Measurements from ENCODE around the gene ZBED4.

The ZBED4 gene

DNA sequence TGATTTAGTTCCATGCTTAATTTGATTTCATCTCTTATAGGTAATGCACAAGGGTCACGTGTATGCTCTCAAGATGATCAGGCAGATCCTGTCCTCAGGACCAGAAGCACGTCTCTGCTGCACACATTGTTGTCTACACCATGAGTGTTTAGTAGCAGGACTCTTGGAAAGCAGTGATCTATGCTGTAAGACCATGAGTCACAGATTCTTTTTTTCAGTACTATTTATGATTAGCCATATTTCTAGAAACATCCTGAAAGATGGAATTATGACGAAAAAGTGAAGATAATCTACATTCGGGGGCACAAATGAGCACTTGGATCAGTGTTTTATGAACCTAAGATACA, 29.6 kb downstream of the ZBED4 start:
- no peak for DNase-seq

DNA sequence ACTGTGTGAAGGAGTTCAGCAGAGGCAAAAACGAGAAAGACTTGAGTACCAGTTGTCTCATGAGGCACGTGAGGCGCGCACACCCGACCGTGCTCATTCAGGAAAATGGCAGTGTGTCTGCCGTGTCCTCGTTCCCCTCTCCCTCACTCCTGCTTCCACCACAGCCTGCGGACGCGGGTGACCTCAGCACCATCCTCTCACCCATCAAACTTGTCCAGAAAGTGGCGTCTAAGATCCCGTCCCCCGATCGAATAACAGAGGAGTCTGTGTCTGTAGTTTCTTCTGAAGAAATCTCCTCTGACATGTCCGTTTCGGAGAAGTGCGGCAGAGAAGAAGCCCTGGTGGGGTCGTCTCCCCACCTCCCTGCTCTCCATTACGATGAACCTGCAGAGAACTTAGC, 30.4 kb downstream of the ZBED4 start:
- DNase-seq: no peak

DNA sequence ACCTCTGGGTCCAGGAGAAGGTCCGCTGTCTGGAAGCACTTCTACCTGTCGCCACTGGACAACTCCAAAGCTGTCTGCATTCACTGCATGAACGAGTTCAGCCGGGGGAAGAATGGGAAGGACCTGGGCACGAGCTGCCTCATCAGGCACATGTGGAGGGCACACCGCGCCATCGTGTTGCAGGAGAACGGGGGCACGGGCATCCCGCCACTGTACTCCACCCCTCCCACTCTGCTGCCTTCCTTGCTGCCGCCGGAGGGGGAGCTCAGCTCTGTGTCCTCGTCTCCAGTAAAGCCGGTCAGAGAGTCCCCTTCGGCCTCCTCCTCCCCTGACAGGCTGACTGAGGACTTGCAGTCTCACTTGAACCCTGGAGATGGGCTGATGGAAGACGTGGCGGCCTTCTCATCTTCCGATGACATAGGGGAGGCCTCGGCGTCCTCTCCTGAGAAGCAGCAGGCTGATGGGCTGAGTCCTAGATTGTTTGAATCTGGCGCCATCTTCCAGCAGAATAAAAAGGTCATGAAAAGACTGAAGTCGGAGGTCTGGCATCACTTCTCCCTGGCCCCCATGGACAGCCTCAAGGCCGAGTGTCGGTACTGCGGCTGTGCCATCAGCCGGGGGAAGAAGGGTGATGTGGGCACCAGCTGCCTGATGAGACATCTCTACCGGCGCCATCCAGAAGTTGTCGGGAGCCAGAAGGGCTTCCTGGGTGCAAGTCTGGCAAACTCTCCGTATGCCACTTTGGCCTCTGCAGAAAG, 31.0 kb downstream of the ZBED4 start:
- DNase-seq: no peak

DNA sequence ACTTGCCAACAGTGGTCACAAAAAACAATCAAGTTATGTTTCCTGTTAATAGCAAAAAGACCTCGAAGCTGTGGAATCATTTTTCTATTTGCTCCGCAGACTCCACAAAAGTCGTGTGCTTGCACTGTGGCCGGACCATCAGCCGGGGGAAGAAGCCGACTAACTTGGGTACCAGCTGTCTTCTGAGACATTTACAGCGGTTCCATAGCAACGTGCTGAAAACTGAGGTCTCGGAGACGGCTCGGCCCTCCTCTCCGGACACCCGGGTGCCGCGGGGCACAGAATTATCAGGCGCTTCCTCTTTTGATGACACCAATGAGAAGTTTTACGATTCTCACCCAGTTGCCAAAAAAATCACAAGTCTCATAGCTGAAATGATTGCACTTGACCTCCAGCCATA, 31.6 kb downstream of the ZBED4 start:
- no peak for DNase-seq

DNA sequence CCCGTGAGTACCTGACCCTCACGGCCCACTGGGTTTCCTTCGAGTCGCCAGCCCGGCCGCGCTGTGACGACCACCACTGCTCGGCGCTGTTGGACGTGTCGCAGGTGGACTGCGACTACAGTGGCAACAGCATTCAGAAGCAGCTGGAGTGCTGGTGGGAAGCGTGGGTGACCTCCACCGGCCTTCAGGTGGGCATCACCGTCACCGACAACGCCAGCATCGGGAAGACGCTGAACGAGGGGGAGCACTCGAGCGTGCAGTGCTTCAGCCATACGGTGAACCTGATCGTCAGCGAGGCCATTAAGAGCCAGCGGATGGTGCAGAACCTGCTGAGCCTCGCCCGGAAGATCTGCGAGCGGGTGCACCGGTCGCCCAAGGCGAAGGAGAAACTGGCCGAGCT, 32.2 kb downstream of the ZBED4 start:
- no peak for DNase-seq

DNA sequence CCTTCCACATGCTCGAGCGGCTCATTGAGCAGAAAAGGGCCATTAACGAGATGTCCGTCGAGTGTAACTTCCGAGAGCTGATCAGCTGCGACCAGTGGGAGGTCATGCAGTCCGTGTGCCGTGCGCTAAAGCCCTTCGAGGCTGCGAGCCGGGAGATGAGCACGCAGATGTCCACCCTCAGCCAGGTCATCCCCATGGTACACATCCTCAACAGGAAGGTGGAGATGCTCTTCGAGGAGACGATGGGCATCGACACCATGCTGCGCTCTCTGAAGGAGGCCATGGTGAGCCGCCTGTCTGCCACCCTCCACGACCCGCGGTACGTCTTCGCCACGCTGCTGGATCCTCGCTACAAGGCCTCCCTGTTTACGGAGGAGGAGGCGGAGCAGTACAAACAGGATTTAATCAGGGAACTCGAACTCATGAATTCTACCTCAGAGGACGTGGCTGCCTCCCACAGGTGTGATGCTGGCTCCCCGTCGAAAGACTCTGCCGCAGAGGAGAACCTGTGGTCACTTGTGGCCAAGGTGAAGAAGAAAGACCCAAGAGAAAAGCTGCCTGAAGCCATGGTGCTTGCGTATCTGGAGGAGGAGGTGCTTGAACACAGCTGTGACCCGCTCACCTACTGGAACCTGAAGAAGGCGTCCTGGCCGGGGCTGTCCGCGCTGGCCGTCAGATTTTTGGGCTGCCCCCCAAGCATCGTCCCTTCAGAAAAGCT, 32.9 kb downstream of the ZBED4 start:
- DNase-seq: no peak

DNA sequence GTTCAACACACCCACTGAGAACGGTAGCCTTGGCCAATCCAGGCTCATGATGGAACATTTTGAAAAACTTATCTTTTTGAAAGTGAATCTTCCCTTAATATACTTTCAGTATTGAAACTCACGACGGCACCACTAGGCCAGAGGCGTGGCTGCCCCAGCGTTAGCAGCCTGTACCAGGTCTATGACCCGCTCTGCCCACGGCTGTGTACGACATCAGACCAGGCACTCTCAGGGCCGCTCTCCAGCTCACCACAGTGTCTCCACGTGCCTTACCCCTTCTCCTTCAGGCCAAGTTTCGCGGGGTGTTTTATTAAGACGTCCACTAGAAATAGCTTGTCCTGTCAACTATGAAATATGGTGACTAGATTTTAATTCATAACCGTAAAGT, 33.4 kb downstream of the ZBED4 start:
- DNase-seq: no peak

DNA sequence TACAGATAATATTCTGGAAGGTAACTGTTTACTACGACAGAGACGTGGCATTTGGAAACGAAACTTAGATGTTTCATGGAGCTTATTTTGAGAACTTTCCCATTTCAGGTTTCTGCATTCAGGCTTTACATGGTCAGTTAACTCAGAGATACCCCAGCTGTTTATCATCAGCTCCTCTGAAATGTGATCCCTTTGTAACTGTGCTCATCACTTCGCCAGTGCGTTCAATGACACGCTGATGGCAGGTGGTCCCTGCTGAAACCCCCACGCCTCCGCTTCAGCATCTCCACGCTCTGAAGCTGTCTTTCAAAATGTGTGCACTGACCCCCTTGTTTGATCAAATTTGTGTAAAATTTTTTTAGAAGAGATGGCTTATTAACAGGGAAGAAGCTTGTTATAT, 34.1 kb downstream of the ZBED4 start:
- DNase-seq: no peak

DNA sequence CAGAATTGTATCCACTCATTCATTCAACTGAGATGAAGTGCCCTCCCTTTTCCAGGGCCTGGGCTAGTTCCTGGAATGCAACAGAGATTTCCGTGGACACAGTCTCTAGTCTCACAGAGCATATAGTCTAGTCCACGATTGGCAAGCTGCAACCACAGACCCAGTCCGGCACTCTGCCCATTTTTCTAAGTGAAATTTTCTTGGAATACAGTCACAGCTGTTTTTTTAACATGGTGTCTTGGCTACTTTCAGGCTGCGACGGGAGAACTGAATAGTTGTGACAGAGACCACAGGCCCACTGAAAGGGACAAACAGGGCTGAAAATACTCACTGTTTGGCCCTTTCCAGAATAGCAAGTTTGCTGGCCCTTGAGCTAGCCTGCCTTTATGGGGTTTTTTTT, 35.4 kb downstream of the ZBED4 start:
- DNase-seq: no peak

DNA sequence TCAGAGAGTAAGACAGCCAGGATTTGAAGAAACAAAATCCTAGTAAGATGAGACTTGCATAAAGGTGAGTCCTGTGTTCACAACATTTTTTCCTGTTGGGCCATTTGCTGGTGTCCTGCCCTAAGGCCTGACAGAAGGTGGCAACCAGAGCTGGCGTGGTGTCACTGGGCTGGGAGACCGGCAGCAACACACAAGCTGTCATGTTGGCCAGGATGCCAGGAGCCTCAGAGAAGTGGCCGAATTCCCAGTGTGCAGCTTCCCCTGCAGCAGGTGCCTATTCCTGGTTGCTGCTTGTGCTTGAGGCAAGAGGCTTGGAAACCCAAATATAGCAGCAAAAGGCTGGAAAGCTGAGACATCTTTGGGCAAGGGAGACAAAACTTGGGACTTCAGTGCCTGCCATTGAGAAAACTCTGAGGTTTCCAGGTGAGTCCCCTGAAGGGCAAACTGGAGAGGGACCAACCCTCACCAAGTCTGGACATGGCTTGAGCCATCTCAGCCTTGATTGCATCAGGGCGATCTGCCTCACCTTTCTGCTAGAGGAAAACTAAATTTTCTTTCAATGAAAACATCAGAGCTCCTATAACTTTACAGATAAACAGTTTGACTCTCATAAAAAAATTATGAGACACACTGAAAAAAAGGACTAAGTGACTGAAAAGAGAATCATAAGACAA, 38.7 kb downstream of the ZBED4 start:
- DNase-seq: no peak

DNA sequence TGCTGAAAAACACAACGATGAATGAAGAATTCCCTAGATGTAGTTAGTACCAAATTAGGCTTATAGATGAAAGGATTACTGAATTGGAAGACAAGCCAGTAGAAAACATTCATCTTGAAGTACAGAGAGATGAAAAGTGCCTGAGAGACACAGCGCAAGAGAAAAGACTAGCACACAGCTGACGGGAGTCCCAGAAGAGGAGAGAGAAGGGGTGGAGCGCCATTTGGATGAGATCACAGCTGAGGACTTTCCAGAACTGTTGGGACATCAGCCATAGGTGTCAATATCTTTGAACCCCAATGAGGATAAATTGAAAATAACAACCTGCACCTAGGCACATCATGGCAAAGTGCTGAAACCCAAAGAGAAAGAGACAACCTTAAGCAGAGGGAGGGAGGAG, 39.4 kb downstream of the ZBED4 start:
- no peak for DNase-seq

DNA sequence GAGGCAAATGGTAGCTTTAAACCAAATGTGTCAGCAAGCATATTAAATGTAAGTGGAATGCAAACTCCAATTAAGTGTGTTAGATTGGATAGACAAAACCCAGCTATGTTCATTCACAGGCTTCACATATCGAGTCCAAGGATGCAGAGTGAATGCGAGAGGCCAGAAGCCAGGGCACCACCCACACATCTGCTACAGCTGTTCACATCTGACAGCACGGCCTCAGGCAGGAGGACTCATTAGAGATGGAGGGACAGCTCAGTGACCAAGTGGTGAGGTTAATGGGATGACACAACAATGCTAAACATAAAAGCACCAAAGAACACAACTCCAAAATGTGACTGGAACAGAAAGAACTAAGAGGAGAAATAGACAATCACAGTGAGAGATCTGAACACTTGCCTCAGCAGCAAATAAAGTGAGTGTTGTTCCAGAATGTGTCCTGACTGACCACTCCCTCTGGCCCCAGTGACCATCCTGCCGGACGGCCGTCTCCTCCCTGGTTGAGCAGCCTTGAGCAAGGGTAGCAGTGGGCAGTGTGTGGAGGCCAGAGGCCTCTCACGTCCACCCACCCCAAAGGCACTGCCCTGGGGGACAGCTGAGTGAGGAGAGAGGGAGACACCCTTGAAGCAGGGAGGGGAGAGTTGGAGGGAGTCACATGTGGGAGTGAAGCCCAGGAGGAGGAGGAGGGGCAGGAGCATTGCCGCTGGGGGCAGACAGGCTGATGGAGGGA, 40.8 kb downstream of the ZBED4 start:
- no peak for DNase-seq

DNA sequence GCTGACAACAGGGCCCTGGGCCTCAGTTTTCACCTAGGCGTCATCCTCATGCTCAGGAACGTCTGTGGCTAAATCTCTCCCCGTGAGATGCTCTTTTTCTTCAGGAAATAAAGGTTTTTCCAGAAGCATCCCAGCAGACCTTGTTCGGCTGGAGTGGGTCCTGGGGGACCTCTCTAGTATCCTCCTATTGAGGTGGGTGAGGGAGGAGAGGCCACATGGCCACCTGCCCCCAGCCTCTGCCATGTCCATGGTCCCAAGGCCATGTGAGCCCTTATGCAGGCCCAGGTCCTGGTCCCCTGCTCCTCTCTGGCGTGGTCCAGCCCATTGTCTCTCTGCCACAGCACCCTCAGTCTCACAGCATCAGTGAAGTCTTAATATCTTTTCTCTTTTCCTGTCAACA, 42.6 kb downstream of the ZBED4 start:
- no peak for DNase-seq

DNA sequence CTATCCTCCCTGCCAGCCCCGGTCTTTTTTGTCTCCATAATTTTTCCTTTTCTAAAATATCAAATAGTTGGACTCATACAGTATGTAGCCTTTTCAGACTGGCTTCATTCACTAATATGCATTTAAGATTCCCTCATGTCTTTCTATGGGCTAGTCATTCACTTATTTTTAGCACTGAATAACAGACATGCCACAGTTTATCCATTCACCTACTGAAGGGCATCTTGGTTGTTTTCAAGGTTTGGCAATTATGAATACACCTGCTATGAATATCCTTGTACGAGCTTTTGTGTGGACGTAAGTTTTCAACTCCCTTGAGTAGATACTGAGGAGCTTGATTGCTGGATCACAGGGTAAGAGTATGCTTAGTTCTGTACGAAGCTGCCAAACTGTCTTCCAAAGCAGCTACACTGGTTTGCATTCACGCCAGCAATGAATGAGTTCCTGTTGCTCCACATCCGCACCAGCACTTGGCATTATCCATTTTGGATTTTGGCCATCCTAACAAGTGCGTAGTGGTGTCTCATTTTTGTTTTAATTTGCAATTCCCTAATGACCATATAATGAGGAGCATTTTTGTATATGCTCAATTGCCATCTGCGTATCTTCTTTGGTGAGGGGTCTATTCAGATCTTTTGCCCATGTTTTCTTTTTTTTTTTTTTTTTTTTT, 43.5 kb downstream of the ZBED4 start:
- DNase-seq: no peak

DNA sequence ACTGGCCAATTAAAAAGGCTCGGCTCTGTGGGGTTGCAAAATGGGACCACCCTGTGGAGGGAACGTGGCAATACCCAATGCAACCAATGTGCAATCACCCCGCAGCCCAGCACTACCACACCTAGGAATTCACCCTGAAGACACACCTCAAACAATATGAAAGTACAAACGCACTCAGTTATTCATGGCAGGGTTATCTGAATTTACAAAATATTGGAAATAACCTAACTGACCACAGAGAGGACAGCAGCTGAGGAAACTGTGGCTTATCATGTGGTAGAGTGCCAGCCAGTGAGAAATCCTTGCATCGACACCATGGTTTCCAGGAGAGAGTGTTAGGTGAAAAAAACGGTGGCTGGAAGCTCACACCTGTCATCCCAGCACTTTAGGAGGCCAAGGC, 45.9 kb downstream of the ZBED4 start:
- no peak for DNase-seq

DNA sequence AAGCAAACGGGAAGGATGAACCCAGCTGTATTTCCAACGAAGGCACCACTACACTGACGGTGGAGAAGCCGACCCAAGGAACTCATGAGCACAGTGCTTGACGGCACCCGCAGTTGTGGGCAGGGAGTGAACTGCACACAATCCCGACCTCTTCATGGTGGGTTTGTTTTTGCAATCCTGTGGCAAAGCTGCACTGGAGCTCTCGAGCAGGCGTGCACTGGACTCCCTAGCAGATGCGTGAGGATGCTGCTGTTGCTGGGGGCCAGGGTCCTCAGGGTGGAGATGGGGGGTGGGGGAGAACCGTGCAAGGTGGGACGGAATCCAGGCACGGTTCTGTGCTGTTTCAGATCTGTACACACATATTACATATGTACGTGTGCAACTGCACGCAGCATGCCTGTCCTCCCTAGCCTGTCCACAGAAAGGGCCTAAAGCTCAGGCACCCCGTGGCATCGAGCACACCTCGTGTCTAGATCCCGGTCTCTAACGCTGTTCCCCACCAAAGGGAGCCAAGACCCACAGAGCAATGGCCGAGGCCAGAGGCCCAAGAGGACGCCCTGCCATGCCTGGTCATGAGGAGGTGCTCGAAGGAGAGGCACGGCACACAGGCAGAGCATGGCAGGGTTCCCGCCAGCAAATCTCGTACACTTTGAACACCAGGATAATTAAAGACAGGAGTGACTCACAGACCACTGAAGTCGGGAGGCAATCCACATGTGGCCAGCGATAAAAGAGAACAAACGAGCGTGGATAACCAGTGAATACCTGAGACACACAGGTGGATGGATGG, 47.0 kb downstream of the ZBED4 start:
- no peak for DNase-seq

DNA sequence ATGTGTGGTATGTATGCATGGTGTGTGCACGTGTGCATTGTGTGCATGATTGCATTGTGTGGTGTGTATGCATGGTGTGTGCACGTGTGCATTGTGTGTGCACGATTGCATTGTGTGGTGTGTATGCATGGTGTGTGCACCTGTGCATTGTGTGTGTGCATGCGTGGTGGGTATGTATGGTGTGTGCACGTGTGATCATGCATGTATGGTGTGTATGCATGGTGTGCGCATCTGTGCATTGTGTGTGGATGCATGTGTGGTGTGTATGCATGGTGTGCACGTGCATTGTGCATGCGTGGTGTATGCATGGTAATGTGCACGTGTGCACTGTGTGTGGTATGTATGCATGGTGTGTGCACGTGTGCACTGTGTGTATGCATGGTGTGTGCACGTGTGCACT, 47.8 kb downstream of the ZBED4 start:
- no peak for DNase-seq

DNA sequence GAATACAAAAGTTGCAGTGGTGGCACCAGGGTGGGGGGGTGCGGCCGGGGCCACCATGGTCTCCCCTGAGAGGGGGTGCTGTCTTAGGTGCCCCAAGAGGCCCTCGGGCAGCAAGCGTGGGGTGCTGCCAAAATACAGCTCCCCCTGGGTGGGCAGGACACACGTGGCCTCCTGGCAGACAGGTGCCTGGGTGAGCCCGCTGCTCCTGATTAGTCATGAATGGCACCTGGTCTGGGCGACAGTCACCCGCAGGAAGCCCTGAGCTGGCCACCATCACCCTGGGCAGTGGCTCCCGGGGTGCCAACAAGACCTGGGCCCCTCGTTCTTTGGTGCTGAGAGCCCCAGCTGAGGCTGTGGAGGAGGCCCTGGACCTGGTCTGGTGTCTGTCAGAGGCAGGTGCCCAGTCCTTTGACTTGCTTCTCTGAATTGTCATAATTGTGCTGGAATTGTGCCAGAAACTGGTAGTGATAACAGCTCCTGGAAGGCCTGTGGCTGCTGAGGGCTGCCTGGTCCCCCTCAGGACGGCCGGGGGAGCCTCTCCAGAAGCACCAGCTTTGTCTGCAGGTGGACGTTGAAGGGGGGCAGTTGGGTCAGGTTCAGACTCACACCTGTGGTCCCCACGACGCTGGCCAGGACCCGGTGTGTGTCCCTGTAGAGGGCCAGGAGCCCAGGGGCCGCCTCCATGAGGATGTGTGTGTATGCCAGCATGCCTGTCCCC, 49.8 kb downstream of the ZBED4 start:
- DNase-seq: no peak

DNA sequence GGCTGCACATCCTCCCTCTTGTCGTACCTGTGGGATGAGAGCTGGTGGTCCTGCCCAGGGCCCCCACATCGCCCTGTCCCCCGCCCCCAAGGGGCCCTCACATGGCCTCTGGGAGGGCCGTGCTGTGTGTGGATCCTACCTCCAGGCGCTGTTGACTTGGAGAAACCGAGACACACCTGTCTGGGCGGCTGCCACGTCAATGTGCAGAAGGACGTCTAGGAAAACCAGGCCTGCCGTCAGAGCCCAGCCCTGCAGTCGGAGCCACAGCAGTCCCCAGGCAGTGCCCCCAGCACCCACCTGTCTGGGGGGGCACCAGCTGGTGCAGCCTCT, 50.4 kb downstream of the ZBED4 start:
- no peak for DNase-seq

DNA sequence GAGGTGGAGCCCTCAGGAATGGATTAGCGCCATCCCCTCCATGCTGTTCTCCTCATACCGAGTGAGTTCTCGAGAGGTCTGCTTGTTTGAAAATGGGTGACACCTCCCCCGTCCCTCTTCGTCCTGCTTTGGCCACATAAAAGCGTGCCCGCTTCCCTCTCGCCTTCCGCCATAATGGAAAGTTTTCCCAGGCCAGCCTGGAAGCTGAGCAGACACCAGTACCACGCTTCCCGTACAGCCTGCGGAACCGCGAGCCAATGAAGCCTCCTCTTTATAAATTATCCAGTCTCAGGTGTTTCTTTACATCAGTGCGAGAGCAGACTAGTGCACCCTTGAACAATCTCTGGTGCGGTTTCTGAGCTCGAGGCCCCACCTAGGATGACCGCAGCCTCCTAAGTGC, 51.8 kb downstream of the ZBED4 start:
- DNase-seq: no peak

DNA sequence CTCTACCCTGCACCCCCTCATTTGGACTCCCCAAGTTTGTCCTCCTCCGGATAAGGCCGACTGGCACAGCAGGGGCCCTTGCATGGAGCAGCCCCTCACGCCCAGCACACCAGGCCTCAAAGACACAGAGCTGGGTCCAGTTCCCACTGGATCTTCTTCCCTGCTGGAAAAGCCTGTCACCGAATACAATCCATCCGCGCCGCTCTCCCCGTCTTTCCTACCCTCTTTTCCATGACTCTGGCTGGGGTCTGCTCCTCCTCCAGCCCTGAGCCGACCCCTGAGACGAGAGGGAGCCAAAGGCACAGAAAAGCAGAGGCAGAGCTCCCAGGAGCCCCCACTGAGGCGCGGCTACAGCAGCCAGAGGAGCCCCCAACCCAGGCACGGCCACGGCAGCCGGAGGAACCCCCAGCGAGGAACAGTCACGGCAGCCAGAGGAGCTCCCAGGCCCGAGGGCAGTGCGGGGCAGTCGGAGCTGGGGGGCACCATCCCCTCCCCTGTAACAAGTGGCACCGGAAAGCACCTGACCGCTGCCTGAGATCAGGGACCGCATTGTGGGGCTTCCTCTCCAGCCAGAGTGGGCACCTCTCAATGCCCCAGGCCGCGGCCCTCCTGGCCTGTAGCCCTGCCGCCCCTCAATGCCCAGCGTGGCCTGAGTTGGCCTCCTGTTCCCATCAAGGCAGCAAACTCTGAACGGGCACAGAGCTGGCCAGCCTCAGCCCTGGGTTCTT, 52.6 kb downstream of the ZBED4 start:
- no peak for DNase-seq

Measured in DMS153 (cell line).